SK-N-SH treated with all-trans-retinoic acid at 6 μM for 48 hours (cell line): ENCODE results near the gene TSSC4.

Source experiments
- ARNTL ChIP-seq: fragments of 450-650 bp; formaldehyde crosslinking; IDR thresholded peaks from 2 replicates; pipeline ENCODE4 v1.5.0; 2020; ENCODE audit warnings: low read depth, mild to moderate bottlenecking, moderate library complexity, borderline replicate concordance
- CREB5 ChIP-seq: fragments of 250-450 bp; sonication (Bioruptor Pico); IDR thresholded peaks from 2 replicates; pipeline ENCODE4 v1.5.1; 2020; ENCODE audit warnings: low read depth, mild to moderate bottlenecking, moderate library complexity
- CSRNP3 ChIP-seq: fragments of 250-450 bp; sonication (Bioruptor Pico); IDR thresholded peaks from 2 replicates; pipeline ENCODE4 v1.5.1; 2021; ENCODE audit warnings: mild to moderate bottlenecking, moderate library complexity
- ESRRG ChIP-seq: fragments of 250-450 bp; sonication (Bioruptor Pico); IDR thresholded peaks from 2 replicates; pipeline ENCODE4 v1.6.1; 2021; ENCODE audit warnings: mild to moderate bottlenecking
- PATZ1 ChIP-seq: fragments of 250-450 bp; sonication (Bioruptor Pico); IDR thresholded peaks from 2 replicates; pipeline ENCODE4 v1.8.0; 2020; ENCODE audit warnings: mild to moderate bottlenecking, moderate library complexity, borderline replicate concordance
- PPARA ChIP-seq: fragments of 250-450 bp; sonication (Bioruptor Pico); IDR thresholded peaks from 2 replicates; pipeline ENCODE4 v1.5.0; 2020; ENCODE audit warnings: mild to moderate bottlenecking, borderline replicate concordance
- RARB ChIP-seq: fragments of 250-450 bp; sonication (Bioruptor Pico); IDR thresholded peaks from 2 replicates; pipeline ENCODE4 v1.8.0; 2021; ENCODE audit warnings: mild to moderate bottlenecking, moderate library complexity
- SNAI2 ChIP-seq: fragments of 250-450 bp; sonication (Bioruptor Pico); IDR thresholded peaks from 2 replicates; pipeline ENCODE4 v1.5.0; 2020; ENCODE audit warnings: mild to moderate bottlenecking, moderate library complexity
- TOX ChIP-seq: fragments of 250-450 bp; sonication (Bioruptor Pico); IDR thresholded peaks from 2 replicates; pipeline ENCODE4 v1.8.0; 2021; ENCODE audit warnings: mild to moderate bottlenecking, moderate library complexity, borderline replicate concordance
- TSHZ2 ChIP-seq: fragments of 250-450 bp; sonication (Bioruptor Pico); IDR thresholded peaks from 2 replicates; pipeline ENCODE4 v1.5.0; 2020; ENCODE audit warnings: mild to moderate bottlenecking, moderate library complexity
- ZFP3 ChIP-seq: fragments of 250-450 bp; sonication (Bioruptor Pico); IDR thresholded peaks from 2 replicates; pipeline ENCODE4 v1.5.0; 2020; ENCODE audit warnings: mild to moderate bottlenecking, moderate library complexity
- ZNF8 ChIP-seq: fragments of 450-650 bp; formaldehyde crosslinking; IDR thresholded peaks from 2 replicates; pipeline ENCODE4 v1.5.0; 2020; ENCODE audit warnings: mild to moderate bottlenecking, moderate library complexity

- TF ChIP-seq CSRNP3 (CRISPR knock-in tag) (no peak), CREB5 (CRISPR knock-in tag) (no peak), TOX (CRISPR knock-in tag) (no peak), SNAI2 (CRISPR knock-in tag) (no peak), ARNTL (CRISPR knock-in tag) (no peak), ZNF8 (CRISPR knock-in tag) (no peak), PATZ1 (CRISPR knock-in tag) (no peak), PPARA (CRISPR knock-in tag) (no peak), RARB (CRISPR knock-in tag) (no peak), TSHZ2 (CRISPR knock-in tag) (no peak), ESRRG (CRISPR knock-in tag) (no peak), ZFP3 (CRISPR knock-in tag) (no peak)
These were observed 48.8 kb upstream of the TSSC4 start for GRCh38 chr11:2351701-2352100.
